Measurements from ENCODE around the gene ARL13B.
"Not testable (repeated sequence)": the region's sequence is repeated elsewhere in the genome, so short reads cannot be mapped to it uniquely, and the experiment has no call there.

Gene ARL13B

GRCh38 chr3:93979850-93980676 is at the start of gene ARL13B:
Gene ARL13B, plus strand, starts transcription at chr3:93980155. Its CDS starts 269 bp downstream, at chr3:93980424.
- H3K4me3 Mint-ChIP-seq, result peak within 1 kb of the TSS; percentile 90
- no peaks in the 10 kb centered on the region for H3K9me3 Mint-ChIP-seq
- H3K27ac Mint-ChIP-seq, result peak within 1 kb of the TSS; percentile 92
- peaks cover 5% of the 10 kb centered on the region for H3K36me3 Mint-ChIP-seq (ENCODE audit: low read depth)
- H3K27me3 Mint-ChIP-seq, result no peaks in the 10 kb centered on the region
- H3K4me1 Mint-ChIP-seq (ENCODE audit: low read depth), result peaks cover 17% of the 10 kb centered on the region
- intact Hi-C loops (cut with micrococcal nuclease), result loop anchor here (1.0 kb wide), 1 partner anchor 82 kb away; the partner anchor contains the start of gene DHFR2

- no peaks in the 10 kb centered on the region for H3K27me3 Mint-ChIP-seq
- no peak overlapping the region for H3K27ac Mint-ChIP-seq
- H3K9me3 Mint-ChIP-seq, result no peaks in the 10 kb centered on the region
- H3K36me3 Mint-ChIP-seq (ENCODE audit: low read depth), result no peaks in the 10 kb centered on the region
- H3K4me3 Mint-ChIP-seq, result no peak overlapping the region
- no peaks in the 10 kb centered on the region for H3K4me1 Mint-ChIP-seq (ENCODE audit: low read depth)
- intact Hi-C loops (cut with micrococcal nuclease), result no loop called here
Measured at GRCh38 chr3:93931597-93932229, 48.2 kb upstream of the ARL13B start.

- H3K4me3 Mint-ChIP-seq, result no peak overlapping the region
- no peak overlapping the region for H3K27ac Mint-ChIP-seq
- intact Hi-C loops (cut with micrococcal nuclease), result no loop called here
- H3K36me3 Mint-ChIP-seq (ENCODE audit: low read depth), result no peaks in the 10 kb centered on the region
- no peaks in the 10 kb centered on the region for H3K9me3 Mint-ChIP-seq
- no peaks in the 10 kb centered on the region for H3K27me3 Mint-ChIP-seq
- no peaks in the 10 kb centered on the region for H3K4me1 Mint-ChIP-seq (ENCODE audit: low read depth)
Measured at GRCh38 chr3:93934366-93935046, 45.4 kb upstream of the ARL13B start.

- H3K4me1 Mint-ChIP-seq (ENCODE audit: low read depth), result no peaks in the 10 kb centered on the region
Measured at GRCh38 chr3:93936549-93936948, 43.4 kb upstream of the ARL13B start.

GRCh38 chr3:93937485-93937884 is 42.5 kb upstream of the ARL13B start:
- H3K9me3 Mint-ChIP-seq; H3K36me3 Mint-ChIP-seq (ENCODE audit: low read depth); H3K27me3 Mint-ChIP-seq; H3K4me1 Mint-ChIP-seq (ENCODE audit: low read depth); H3K4me3 Mint-ChIP-seq; intact Hi-C loops (cut with micrococcal nuclease); H3K27ac Mint-ChIP-seq: not testable (repeated sequence)

More at GRCh38 chr3:93936549-93936948, 43.4 kb upstream of the ARL13B start:
- Mint-ChIP-seq H3K27me3 (no peaks in the 10 kb centered on the region), H3K36me3 (ENCODE audit: low read depth) (no peaks in the 10 kb centered on the region), H3K27ac (no peak overlapping the region), H3K9me3 (no peaks in the 10 kb centered on the region), H3K4me3 (no peak overlapping the region)
- intact Hi-C loops (cut with micrococcal nuclease), result no loop called here

- H3K4me1 Mint-ChIP-seq (ENCODE audit: low read depth); H3K27ac Mint-ChIP-seq; H3K36me3 Mint-ChIP-seq (ENCODE audit: low read depth); H3K4me3 Mint-ChIP-seq; H3K27me3 Mint-ChIP-seq; intact Hi-C loops (cut with micrococcal nuclease): not testable (repeated sequence)
- peaks cover 40% of the 10 kb centered on the region for H3K9me3 Mint-ChIP-seq
Measured at GRCh38 chr3:93949958-93950357, 30.0 kb upstream of the ARL13B start.

- Mint-ChIP-seq H3K27me3 (no peaks in the 10 kb centered on the region), H3K4me3 (no peak overlapping the region), H3K36me3 (ENCODE audit: low read depth) (no peaks in the 10 kb centered on the region), H3K9me3 (peaks cover 14% of the 10 kb centered on the region), H3K4me1 (ENCODE audit: low read depth) (no peaks in the 10 kb centered on the region), H3K27ac (no peak overlapping the region)
- intact Hi-C loops (cut with micrococcal nuclease), result no loop called here
Measured at GRCh38 chr3:93961026-93961425, 18.9 kb upstream of the ARL13B start.

GRCh38 chr3:93961489-93961888 is 18.5 kb upstream of the ARL13B start:
- intact Hi-C loops (cut with micrococcal nuclease), result no loop called here
- H3K36me3 Mint-ChIP-seq (ENCODE audit: low read depth), result no peaks in the 10 kb centered on the region
- no peak overlapping the region for H3K4me3 Mint-ChIP-seq
- peaks cover 14% of the 10 kb centered on the region for H3K9me3 Mint-ChIP-seq
- H3K27ac Mint-ChIP-seq, result no peak overlapping the region
- no peaks in the 10 kb centered on the region for H3K27me3 Mint-ChIP-seq
- no peaks in the 10 kb centered on the region for H3K4me1 Mint-ChIP-seq (ENCODE audit: low read depth)

- no peak overlapping the region for H3K27ac Mint-ChIP-seq
- no peaks in the 10 kb centered on the region for H3K4me1 Mint-ChIP-seq (ENCODE audit: low read depth)
- H3K27me3 Mint-ChIP-seq, result no peaks in the 10 kb centered on the region
- intact Hi-C loops (cut with micrococcal nuclease), result no loop called here
- peaks cover 14% of the 10 kb centered on the region for H3K9me3 Mint-ChIP-seq
- no peaks in the 10 kb centered on the region for H3K36me3 Mint-ChIP-seq (ENCODE audit: low read depth)
- no peak overlapping the region for H3K4me3 Mint-ChIP-seq
Measured at GRCh38 chr3:93962798-93963197, 17.2 kb upstream of the ARL13B start.

GRCh38 chr3:93965106-93965505 is 14.8 kb upstream of the ARL13B start:
- H3K36me3 Mint-ChIP-seq (ENCODE audit: low read depth), result not testable (repeated sequence)

GRCh38 chr3:93969443-93969842 is 10.5 kb upstream of the ARL13B start:
- Mint-ChIP-seq H3K27ac (no peak overlapping the region), H3K9me3 (peaks cover 11% of the 10 kb centered on the region), H3K36me3 (ENCODE audit: low read depth) (no peaks in the 10 kb centered on the region), H3K4me3 (no peak overlapping the region), H3K4me1 (ENCODE audit: low read depth) (peaks cover 14% of the 10 kb centered on the region), H3K27me3 (peaks cover 8% of the 10 kb centered on the region)
- intact Hi-C loops (cut with micrococcal nuclease), result no loop called here

More at GRCh38 chr3:93965106-93965505, 14.8 kb upstream of the ARL13B start:
- H3K27ac Mint-ChIP-seq; intact Hi-C loops (cut with micrococcal nuclease); H3K4me3 Mint-ChIP-seq; H3K27me3 Mint-ChIP-seq; H3K4me1 Mint-ChIP-seq (ENCODE audit: low read depth): not testable (repeated sequence)
- peaks cover 14% of the 10 kb centered on the region for H3K9me3 Mint-ChIP-seq

- peaks cover 5% of the 10 kb centered on the region for H3K9me3 Mint-ChIP-seq
Measured at GRCh38 chr3:93969997-93970396, 10.0 kb upstream of the ARL13B start.

GRCh38 chr3:93973131-93974126 is 6.5 kb upstream of the ARL13B start, which contains the start of gene PROS1:
Gene PROS1, minus strand, starts transcription at chr3:93973896. Its CDS starts 147 bp downstream, at chr3:93973749.
- H3K4me1 Mint-ChIP-seq (ENCODE audit: low read depth), result peaks cover 14% of the 10 kb centered on the region
- peak within 1 kb of the TSS; percentile 90 for H3K27ac Mint-ChIP-seq
- H3K9me3 Mint-ChIP-seq, result no peaks in the 10 kb centered on the region
- intact Hi-C loops (cut with micrococcal nuclease), result no loop called here
- peak within 1 kb of the TSS; percentile 82 for H3K4me3 Mint-ChIP-seq
- H3K36me3 Mint-ChIP-seq (ENCODE audit: low read depth), result no peaks in the 10 kb centered on the region
- H3K27me3 Mint-ChIP-seq, result peaks cover 8% of the 10 kb centered on the region

More at GRCh38 chr3:93969997-93970396, 10.0 kb upstream of the ARL13B start:
- peaks cover 14% of the 10 kb centered on the region for H3K4me1 Mint-ChIP-seq (ENCODE audit: low read depth)
- no peaks in the 10 kb centered on the region for H3K36me3 Mint-ChIP-seq (ENCODE audit: low read depth)
- H3K27me3 Mint-ChIP-seq, result peaks cover 8% of the 10 kb centered on the region
- H3K4me3 Mint-ChIP-seq, result no peak overlapping the region
- no peak overlapping the region for H3K27ac Mint-ChIP-seq
- intact Hi-C loops (cut with micrococcal nuclease), result no loop called here
